ENCODE data around the gene MYADM.
"Not testable (repeated sequence)": the region's sequence is repeated elsewhere in the genome, so short reads cannot be mapped to it uniquely, and the experiment has no call there.

Gene MYADM

GRCh38 chr19:53867225-53868090 lies at the start of gene MYADM:
TSS of gene MYADM (plus strand) at chr19:53867883. CDS start at chr19:53873530, 5,647 bp downstream.
- DNase-seq: peak in 1 of 2 experiments; percentile 84

GRCh38 chr19:53818756-53819155 lies 48.9 kb upstream of the MYADM start:
- no peak for DNase-seq

GRCh38 chr19:53819861-53820260 lies 47.8 kb upstream of the MYADM start:
- DNase-seq: no peak

DNA sequence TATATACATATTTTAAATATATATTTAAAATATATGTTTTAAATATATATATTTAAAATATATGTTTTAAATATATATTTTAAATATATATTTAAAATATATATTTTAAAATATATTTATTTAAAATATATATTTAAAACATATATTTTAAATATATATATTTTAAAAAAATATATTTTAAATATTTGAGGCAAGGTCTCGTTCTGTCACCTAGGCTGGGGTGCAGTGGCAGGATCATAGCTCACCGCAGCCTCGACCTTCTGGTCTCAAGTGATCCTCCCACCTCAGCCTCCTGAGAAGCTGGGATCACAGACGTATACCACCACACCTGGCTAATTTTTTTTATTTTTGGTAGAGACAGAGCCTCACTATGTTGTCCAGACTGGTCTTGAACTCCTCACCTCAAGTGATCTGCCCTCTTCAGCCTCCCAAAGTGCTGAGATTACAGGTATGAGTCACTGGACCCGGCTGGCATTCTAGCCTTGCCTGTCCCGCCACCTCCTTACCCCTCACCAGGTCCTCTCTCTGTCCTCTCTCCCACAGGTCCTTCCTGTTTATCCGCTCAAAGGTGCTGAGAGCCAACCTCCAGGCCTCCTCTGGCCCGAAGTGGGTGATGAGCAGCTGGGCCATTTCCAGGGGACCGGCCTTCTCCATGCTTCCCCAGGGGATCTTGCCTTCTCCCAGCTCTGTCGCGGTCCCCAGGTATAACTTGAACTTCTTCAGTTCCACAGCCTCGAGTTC lies 44.1 kb upstream of the MYADM start:
- no peak for DNase-seq

GRCh38 chr19:53824134-53824611 lies 43.5 kb upstream of the MYADM start, which contains the start of gene NLRP12:
TSS of gene NLRP12 (minus strand) at chr19:53824314. CDS start at chr19:53824174, 140 bp downstream.
- no peak for DNase-seq

DNA sequence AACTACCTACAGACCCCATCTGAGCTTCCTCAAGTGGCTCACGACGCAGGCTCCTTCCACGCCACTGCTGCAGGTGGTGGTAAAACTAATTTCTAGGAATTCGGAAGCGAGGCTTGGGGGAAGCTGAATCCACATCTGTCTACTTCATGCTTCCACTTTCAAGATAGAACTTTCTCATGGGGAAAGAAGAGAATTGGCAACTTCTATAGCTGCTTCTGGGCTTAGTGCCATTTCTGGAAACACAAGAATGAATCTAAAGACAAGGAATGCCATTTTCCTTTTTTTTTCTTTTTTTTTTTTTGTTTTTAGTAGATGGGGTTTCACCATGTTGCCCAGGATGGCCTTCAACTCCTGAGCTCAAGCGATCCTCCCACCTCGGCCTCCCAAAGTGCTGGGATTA lies 40.8 kb upstream of the MYADM start:
- no peak for DNase-seq

DNA sequence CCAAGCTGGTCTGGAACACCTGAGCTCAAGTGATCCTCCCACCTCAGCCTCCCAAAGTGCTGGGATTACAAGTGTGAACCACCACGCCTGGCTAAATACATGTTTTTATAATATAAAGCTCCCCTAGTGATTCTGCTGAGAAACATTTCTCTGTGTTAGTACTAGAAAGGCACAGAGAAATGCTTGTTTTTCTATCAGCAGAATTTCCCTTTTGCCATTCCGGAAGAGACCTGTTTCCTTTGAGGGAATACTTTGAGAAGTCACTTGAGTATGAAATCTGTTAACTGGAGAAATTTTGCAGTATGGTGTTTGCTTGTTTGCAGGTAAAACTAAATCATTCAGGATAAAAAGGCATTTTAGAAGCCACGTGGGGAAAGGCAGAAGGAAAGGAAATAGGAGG lies 39.2 kb upstream of the MYADM start:
- no peak for DNase-seq

- DNase-seq: not testable (repeated sequence)
Observed at GRCh38 chr19:53832861-53833260, 34.8 kb upstream of the MYADM start.

- DNase-seq: not testable (repeated sequence)
Observed at GRCh38 chr19:53838446-53838845, 29.2 kb upstream of the MYADM start.

DNA sequence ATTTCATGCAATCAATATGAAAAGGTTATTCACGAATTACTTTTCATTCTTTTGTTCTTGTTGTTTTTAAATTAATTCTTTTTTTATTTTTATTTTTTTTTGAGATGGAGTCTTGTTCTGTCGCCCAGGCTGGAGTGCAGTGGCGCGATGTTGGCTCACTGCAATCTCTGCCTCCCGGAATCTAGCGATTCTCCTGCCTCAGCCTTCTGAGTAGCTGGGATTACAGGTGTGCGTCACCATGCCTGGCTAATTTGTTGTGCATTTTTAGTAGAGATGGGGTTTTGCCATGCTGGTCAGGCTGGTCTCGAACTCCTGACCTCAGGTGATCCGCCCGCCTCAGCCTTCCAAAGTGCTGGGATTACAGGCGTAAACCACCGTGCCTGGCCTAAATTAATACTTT lies 27.4 kb upstream of the MYADM start:
- DNase-seq: not testable (repeated sequence)

DNA sequence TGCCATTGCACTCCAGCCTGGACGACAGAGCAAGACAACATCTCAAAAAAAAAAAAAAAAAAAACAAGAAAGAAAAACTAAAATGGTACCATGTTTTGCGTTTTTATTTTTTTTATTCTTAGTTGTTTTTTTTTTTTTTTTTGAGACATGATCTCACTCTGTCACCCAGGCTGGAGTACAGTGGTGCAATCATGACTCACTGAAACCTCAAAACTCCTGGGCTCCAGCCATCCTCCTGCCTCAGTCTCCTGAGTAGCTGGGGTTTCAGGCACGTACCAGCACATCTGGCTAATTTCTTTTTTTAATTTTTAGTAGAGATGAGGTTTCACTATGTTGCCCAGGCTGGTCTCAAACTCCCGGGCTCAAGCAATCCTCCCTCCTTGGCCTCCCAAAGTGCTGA lies 26.8 kb upstream of the MYADM start:
- not testable (repeated sequence) for DNase-seq

DNA sequence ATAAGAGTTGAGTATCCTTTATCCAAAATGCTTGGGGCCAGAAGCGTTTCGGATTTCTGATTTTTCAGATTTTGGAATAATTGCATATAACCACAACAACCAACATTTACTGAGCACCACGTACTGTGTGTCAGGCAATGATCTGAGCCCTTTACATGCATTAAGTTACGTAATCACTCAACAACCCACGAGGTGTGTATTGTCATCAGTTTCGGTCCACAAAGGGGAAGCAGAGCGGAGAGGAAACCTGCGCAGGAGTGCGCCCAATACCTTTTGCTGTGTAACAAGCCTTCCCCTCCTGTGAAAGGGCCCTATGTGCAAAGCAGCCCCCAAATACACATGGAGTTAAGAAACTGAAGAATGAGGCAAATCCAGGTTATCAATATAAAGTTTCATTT lies 22.8 kb upstream of the MYADM start:
- no peak for DNase-seq

DNA sequence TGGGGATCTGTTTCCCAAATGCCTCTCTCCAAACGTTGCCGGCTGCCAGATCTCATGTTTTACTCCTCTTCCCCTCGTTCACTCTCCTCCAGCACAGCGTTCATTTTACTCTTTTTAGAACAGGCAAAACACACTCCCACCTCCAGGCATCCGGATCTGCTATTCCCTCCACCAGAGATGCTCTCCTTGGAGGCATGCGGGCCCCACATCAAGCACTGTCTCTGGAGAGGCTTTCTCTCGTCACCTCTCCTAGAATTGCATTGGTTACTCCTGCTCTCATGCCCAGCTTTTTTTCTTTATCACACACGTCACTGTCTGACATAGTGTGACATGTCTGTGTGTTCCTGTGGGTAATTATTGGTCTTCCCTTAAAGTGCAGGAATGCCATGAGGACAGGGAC lies 20.1 kb upstream of the MYADM start:
- DNase-seq: no peak

DNA sequence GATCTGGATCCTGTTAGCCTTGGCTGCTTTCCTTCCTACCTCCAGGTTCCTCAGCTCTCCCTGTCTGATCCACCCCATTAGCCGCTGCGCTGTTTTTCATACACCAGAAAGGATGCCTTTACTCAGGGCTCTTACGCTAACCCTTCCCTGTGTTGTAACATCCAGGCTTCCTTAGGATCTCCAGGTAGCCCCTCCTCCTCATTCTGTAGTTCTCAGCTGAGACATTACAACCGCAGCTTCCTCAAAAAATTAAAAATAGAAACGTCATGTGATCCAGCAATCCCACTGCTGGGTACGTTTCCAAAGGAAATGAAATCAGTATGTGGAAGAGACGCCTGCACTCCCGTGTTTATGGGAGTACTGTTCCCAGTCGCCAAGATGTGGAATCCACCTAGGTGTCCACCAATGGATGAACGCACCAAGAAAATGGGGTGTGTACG lies 18.4 kb upstream of the MYADM start:
- no peak for DNase-seq

DNA sequence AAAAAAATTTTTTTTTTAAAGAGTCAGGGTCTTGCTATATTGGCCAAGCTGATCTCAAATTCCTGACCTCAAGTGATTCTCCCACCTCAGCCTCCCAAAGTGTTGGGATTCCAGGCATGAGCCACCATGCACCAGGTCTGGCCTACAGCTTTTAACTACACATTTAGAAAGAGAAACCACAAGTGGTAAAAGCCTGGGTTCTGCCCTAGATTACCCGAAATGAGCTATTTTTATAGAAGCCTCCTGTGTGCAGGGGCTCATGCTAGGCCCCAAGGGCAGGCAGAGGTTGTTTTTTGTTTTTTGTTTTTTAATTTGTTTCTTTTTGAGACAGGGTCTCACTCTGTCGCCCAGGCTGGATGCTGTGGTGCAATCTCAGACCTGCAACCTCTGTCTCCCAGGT lies 14.0 kb upstream of the MYADM start:
- DNase-seq: no peak

DNA sequence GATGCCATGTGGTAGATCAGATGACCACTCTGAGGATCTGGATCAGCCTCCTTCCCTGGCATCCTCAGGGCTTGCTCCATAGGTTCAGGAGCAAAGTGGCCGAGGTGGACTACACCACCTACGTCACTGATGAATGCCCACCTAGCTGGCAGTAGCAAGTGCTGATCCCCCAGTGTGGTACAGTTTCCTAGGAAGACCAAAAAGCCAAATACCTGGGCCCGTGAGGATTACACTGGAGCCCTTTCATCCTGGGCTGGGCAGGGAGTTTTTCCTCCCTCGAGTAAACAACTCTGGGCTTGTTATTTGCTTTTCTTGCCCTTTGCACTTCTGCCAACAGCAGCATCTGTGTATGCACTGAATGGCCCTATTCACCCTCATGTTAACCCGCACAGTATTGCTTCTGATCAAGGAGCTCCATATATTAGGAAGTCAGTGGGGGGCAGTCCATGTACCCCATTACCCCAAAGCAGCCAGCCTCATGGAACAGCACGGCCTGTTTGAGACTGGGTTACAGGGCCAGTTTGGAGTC lies 3.3 kb upstream of the MYADM start:
- no peak for DNase-seq

GRCh38 chr19:53865523-53865917 lies 2.2 kb upstream of the MYADM start:
- DNase-seq: no peak

DNA sequence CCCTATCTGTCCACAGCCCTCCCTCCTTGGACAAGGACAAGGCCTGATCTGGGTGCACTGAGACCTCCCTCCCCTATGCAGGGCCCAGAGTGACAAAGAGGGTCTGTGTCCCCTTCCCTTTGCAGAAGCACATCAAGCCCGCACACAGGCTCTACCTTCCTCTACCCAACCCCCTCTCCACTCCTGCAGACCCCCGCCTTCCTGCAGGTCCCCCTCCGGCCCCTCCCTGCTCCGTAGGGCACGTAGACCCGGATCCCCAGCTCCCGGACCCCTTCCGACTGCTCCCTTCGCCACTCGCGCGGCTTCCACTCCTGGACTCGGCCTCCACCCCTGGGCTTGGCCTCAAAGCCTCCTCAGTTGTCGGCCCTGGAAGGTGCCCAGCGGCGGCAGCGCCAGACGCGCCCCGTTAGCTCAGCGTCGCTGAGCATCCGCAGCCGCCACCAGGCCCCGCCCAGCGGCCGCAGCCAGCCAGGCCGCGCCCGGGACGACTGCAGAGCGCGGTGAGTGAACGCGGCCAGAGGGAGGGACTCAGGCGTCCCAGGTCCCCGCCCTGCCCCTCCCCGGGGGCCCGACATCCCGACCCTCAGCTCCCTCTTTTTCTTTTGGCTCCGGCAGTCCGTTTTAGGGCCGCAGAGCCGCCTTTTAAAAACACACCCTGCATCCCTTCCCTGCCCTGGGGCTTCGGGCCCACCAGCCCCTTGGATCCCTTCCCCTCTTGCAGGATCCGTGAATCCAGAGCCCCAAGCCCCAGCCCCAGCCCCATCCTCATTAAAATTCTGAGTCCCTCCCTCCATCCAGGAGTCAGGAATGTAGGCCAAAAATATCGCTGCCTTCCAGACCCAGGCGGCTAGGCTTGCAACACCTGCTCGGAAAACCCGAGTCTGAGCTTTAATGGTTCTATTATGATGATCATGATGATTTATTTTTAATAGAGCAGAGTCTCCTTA lies 1.5 kb upstream of the MYADM start:
- peak in 1 of 2 experiments; percentile 23 for DNase-seq

- no peak for DNase-seq
Observed at GRCh38 chr19:53866865-53867224, 838 bp upstream of the MYADM start.

DNA sequence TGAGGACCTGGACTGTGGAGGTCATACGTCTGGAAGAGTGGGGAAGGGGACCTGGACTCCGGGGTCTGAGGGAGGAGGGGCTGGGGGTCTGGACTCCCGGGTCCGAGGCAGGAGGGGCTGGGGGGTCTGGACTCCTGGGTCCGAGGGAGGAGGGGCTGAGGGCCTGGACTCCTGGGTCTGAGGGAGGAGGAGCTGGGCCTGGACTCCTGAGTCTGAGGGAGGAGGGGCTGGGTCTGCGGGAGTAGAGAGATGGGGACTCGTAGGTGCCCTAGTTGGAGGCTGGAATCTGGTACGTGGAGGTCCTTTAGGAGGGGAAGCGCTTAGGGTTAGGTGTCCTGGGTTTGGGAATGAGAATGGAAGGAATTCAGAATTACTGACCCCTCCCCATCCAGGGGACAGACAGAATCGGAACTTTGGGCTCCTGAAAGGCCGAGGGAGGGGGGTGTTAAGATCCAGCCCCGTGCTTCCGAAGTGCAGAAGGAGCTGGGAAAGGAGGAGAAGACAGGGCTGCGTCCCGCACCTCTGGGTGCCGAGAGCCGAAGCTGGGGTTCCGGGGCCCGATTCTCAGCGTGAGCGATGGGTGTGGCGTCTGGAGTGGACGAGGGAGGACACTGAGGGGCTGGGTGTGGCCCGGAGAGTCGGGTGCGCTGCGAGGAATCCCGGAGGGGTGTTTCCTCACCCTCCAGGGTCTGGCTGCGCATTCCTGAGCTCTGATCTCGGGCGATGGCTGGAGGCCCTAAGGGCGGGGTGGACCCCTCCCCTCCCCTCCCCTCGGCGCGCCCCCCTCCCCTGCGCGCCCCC lies 608 bp downstream of the MYADM start:
- no peak for DNase-seq
